Naive thymus-derived CD4-positive, alpha-beta T cell (primary cell): ENCODE data around the gene INPP5A. TPM values are rescaled to one million over a fixed set of nuclear protein-coding genes. Genes with fewer than 3 reads are reported as not detected.

Experiments
- ATAC-seq: fragments of 150-1000 bp; cut with Tn5 transposase; 2 replicates; pipeline ENCODE4 v1.10.0; 2021; ENCODE audit warnings: mild to moderate bottlenecking, moderate library complexity
- CTCF ChIA-PET: fragments of 350-600 bp; sonication (Branson Sonifier 250); formaldehyde crosslinking; loops from one replicate; lab custom pipeline; 2021; ENCODE audit warnings: antibody characterized with exemption; lab: Charles Lee
- POLR2A ChIA-PET: fragments of 350-600 bp; sonication (Branson Sonifier 250); formaldehyde crosslinking; loops from one replicate; lab custom pipeline; 2021; ENCODE audit warnings: antibody characterized with exemption, inconsistent platforms; lab: Charles Lee
- DNase-seq, 9 donors: peaks; one replicate each; pipeline versions ENCODE4 v3.0.0 to v3.0.0-alpha.2; 2020 to 2022; ENCODE audit warnings: mixed read lengths in 1 of 9
- H3K27ac ChIP-seq: one replicate; pipeline ENCODE4 v1.7.0; 2013; ENCODE audit warnings: mild to moderate bottlenecking, low read depth, low read length, moderate library complexity
- H3K27me3 ChIP-seq, 2 donors: one replicate each; pipeline ENCODE4 v1.7.0; 2013; ENCODE audit warnings: low read length in 2 of 2, mild to moderate bottlenecking in 2 of 2, moderate library complexity in 2 of 2; ENCODE audit not compliant: control insufficient read depth in 2 of 2, insufficient read depth in 2 of 2
- H3K36me3 ChIP-seq, 3 experiments: 1 replicate in 2 of 3; 2 replicates in 1 of 3; pipeline ENCODE4 v1.7.0; 2013; ENCODE audit warnings: low read length in 3 of 3, mild to moderate bottlenecking in 3 of 3, moderate library complexity in 1 of 3; ENCODE audit not compliant: insufficient read depth in 3 of 3, control insufficient read depth in 2 of 3
- H3K4me1 ChIP-seq, 2 donors: one replicate each; pipeline ENCODE4 v1.7.0; 2013; ENCODE audit warnings: low read length in 2 of 2, mild to moderate bottlenecking in 2 of 2, moderate library complexity in 1 of 2; ENCODE audit not compliant: control insufficient read depth in 2 of 2, insufficient read depth in 2 of 2
- H3K4me3 ChIP-seq: 2 replicates; pipeline ENCODE4 v1.7.0; 2013; ENCODE audit warnings: mild to moderate bottlenecking, low read length
- H3K9me3 ChIP-seq, 3 experiments: 1 replicate in 2 of 3; 2 replicates in 1 of 3; pipeline ENCODE4 v1.7.0; 2013; ENCODE audit warnings: low read length in 3 of 3; ENCODE audit not compliant: control insufficient read depth in 2 of 3
- H3K27ac Mint-ChIP-seq, 9 donors: one replicate each; pipeline ENCODE4 v1.8.0; 2020 to 2022; ENCODE audit warnings: mixed read lengths in 9 of 9, mild to moderate bottlenecking in 8 of 9, moderate library complexity in 5 of 9, inconsistent platforms in 2 of 9
- H3K27me3 Mint-ChIP-seq, 5 donors: one replicate each; pipeline ENCODE4 v1.8.0; 2021 to 2022; ENCODE audit warnings: mixed read lengths in 5 of 5, mild to moderate bottlenecking in 1 of 5
- H3K36me3 Mint-ChIP-seq, 5 donors: one replicate each; pipeline ENCODE4 v1.8.0; 2020 to 2022; ENCODE audit warnings: mixed read lengths in 5 of 5, mild to moderate bottlenecking in 3 of 5, inconsistent platforms in 1 of 5
- H3K4me1 Mint-ChIP-seq, 7 donors: one replicate each; pipeline ENCODE4 v1.8.0; 2020 to 2022; ENCODE audit warnings: mixed read lengths in 7 of 7, mild to moderate bottlenecking in 3 of 7, inconsistent platforms in 1 of 7
- H3K4me3 Mint-ChIP-seq, 10 donors: one replicate each; pipeline ENCODE4 v1.8.0; 2020 to 2022; ENCODE audit warnings: mild to moderate bottlenecking in 10 of 10, mixed read lengths in 10 of 10, moderate library complexity in 6 of 10, inconsistent platforms in 2 of 10
- H3K9me3 Mint-ChIP-seq, 11 donors: one replicate each; pipeline ENCODE4 v1.8.0; 2020 to 2022; ENCODE audit warnings: mixed read lengths in 11 of 11, mild to moderate bottlenecking in 4 of 11, inconsistent platforms in 1 of 11, moderate library complexity in 1 of 11
- intact Hi-C, 2 donors: fragments of 100-400 bp; cut with micrococcal nuclease; formaldehyde crosslinking; loops; one replicate each; pipeline ENCODE4 v1.15.1; 2023
- polyA plus RNA-seq, 2 donors: library from polyadenylated mRNA; unstranded; fragments of 300-500 nt; fragmentation: Illumina TruSeq; gene quantifications; one replicate each; pipeline ENCODE4 v1.2.3, GENCODE V29; 2021
- total RNA-seq, 6 experiments: library from RNA in 5 of 6; stranded (reverse) in 5 of 6; gene quantifications; 1 replicate in 5 of 6; 2 replicates in 1 of 6; pipeline ENCODE4 v1.2.3 and lab custom pipeline; 2021 to 2026

The INPP5A gene
- total and polyA plus RNA-seq, 7 experiments from 2014 or later: 0.97 to 30.7 (median 25.0) TPM

DNA sequence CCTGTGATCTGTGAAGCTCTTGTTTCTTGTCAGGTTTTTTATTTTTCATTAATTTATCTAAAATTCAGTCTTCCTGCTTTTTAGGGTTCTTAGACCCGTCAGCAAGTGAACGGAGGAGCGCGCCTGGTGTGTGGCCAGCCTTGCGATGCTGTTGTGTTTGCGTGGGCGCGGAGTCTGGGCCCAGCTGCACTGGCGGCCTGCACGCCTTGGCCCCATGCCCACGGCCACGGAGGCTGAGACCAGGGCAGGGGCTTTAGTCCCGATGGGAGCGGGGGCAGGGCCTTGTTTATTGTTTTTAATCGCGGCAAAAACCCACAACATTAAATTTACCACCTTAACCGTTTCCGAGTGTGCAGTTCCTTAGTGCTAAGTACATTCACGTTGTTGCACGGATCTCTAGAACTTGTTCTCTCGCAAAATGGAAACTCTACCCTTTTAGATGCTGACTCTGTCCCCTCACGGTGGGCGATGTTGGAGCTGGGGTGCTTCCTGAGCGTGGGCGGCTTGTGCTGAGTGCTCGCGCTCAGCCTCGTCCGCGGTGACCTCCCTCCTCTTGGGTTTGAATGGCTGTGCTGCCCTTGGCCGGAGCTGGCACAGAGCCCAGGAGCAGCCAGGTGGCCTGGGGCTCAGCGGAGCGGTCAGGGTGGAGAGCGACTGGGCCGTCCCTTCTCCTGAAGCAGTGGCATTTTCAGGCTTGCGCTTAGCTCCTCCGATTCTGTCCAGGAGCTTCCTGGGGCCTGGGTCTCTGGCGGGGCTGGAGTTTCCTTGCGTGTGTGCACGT lies 69.1 kb downstream of the INPP5A start:
- no peak for DNase-seq
- ChIA-PET POLR2A (interaction anchor here (0.5 kb wide), 1 partner anchor 32 kb away, joined by 4 read pairs; no protein-coding TSS in a partner anchor), CTCF (no interaction called here)
- peaks cover 0 to 21% (median 11%) of the 10 kb centered on the region in 5 donors for H3K36me3 Mint-ChIP-seq
- Histone ChIP-seq H3K36me3 (peaks cover 0 to 7% (median 0%) of the 10 kb centered on the region in 3 experiments), H3K4me3 (no peak overlapping the region), H3K9me3 (no peaks in the 10 kb centered on the region), H3K27me3 (no peaks in the 10 kb centered on the region), H3K27ac (no peak overlapping the region), H3K4me1 (peaks cover 0 to 11% of the 10 kb centered on the region in 2 donors)
- no peak overlapping the region for H3K4me3 Mint-ChIP-seq
- ATAC-seq: no peak
- peaks cover 0 to 7% (median 0%) of the 10 kb centered on the region in 11 donors for H3K9me3 Mint-ChIP-seq
- intact Hi-C loops: no loop called here
- no peak overlapping the region for H3K27ac Mint-ChIP-seq
- peaks cover 8 to 49% (median 41%) of the 10 kb centered on the region in 7 donors for H3K4me1 Mint-ChIP-seq
- no peaks in the 10 kb centered on the region for H3K27me3 Mint-ChIP-seq

- H3K4me1 Mint-ChIP-seq: peaks cover 13 to 49% (median 39%) of the 10 kb centered on the region in 7 donors
- Histone ChIP-seq H3K4me3 (no peak overlapping the region), H3K36me3 (peaks cover 0 to 7% (median 0%) of the 10 kb centered on the region in 3 experiments), H3K9me3 (no peaks in the 10 kb centered on the region), H3K27me3 (no peaks in the 10 kb centered on the region), H3K27ac (no peak overlapping the region), H3K4me1 (peaks cover 0 to 11% of the 10 kb centered on the region in 2 donors)
- no peak for ATAC-seq
- peaks cover 0 to 22% (median 7%) of the 10 kb centered on the region in 5 donors for H3K36me3 Mint-ChIP-seq
- peaks cover 0 to 7% (median 0%) of the 10 kb centered on the region in 11 donors for H3K9me3 Mint-ChIP-seq
- no peak for DNase-seq
- H3K27me3 Mint-ChIP-seq: no peaks in the 10 kb centered on the region
- POLR2A ChIA-PET: interaction anchor here (0.5 kb wide), 1 partner anchor 33 kb away, joined by 4 read pairs; no protein-coding TSS in a partner anchor
- no peak overlapping the region for H3K4me3 Mint-ChIP-seq
- CTCF ChIA-PET: no interaction called here
- peak overlapping the region in 1 of 9 donors; percentile 38 for H3K27ac Mint-ChIP-seq
- intact Hi-C loops: no loop called here
These were observed 69.9 kb downstream of the INPP5A start for GRCh38 chr10:132607491-132607890.

DNA sequence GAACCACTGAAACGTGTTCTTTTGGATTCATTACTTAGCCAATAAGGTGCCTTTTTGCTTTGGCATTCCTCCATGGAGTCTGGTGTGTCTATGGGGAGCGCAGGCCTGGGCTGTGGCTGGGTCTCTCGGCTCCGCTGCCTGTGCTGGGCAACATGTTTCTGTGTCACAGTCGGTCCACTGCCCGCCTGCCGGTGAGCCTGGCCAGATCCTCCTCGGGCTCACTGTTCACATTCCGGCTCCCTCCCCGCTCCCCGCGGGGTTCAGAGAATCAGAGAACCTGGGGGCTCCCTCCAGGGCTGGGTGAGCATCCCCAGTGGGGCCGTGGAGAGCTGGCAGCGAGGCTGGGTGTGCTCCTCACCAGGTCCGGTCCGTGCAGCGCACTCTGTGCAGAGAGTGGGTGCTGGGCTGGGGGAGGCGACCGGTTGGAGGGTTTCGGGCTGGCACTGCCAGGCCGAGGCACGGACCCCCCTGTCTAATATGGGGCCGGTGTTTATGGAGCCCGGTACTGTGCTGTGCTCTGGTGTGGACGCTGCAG lies 70.4 kb downstream of the INPP5A start:
- intact Hi-C loops: no loop called here
- Histone ChIP-seq H3K27me3 (no peaks in the 10 kb centered on the region), H3K4me1 (peaks cover 0 to 11% of the 10 kb centered on the region in 2 donors), H3K9me3 (no peaks in the 10 kb centered on the region), H3K27ac (no peak overlapping the region), H3K36me3 (peaks cover 0 to 7% (median 0%) of the 10 kb centered on the region in 3 experiments), H3K4me3 (no peak overlapping the region)
- POLR2A ChIA-PET: no interaction called here
- CTCF ChIA-PET: no interaction called here
- Mint-ChIP-seq H3K4me1 (peaks cover 13 to 49% (median 39%) of the 10 kb centered on the region in 7 donors), H3K9me3 (peaks cover 0 to 6% (median 0%) of the 10 kb centered on the region in 11 donors), H3K27me3 (no peaks in the 10 kb centered on the region), H3K27ac (no peak overlapping the region), H3K36me3 (peaks cover 0 to 21% (median 6%) of the 10 kb centered on the region in 5 donors), H3K4me3 (no peak overlapping the region)
- peak; percentile 10 for ATAC-seq
- DNase-seq: no peak

DNA sequence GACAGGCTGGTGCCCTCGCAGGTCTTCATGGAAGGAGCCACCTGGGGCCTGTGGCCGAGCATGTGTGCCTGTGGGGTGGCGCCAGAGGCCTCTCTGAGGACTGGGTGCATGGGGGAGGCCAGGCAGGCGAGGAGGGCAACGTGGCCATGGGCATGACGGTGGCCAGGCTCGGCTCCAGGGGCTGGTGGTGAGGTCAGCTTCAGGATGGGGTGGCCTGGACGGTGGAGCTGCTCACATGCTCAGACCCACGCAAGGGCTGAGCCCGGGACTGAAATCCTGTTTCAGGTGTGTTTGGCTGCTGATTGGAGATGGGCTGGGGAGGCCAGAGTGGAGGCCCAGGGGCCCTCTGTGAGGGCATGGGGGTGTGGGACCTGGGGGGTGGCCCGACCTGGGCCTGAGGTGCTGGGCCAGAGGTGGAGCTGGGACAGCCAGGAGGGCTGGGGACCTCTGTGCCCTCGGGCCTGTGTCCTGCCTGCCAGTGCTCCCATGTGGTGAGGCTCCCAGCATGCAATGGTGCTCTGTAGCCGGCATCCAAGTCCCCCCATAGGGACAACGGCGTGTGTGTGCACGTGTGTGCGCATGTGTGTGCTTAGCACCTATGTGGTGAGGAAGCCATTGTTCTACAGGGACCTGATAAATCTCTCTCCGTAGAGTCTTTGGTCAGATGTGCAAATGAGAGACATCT lies 71.1 kb downstream of the INPP5A start:
- ChIA-PET CTCF (no interaction called here), POLR2A (no interaction called here)
- peaks cover 0 to 4% (median 0%) of the 10 kb centered on the region in 11 donors for H3K9me3 Mint-ChIP-seq
- no peak overlapping the region for H3K4me3 ChIP-seq
- H3K36me3 ChIP-seq: peaks cover 0 to 7% (median 0%) of the 10 kb centered on the region in 3 experiments
- peaks cover 0 to 17% (median 5%) of the 10 kb centered on the region in 5 donors for H3K36me3 Mint-ChIP-seq
- no peaks in the 10 kb centered on the region for H3K27me3 Mint-ChIP-seq
- intact Hi-C loops: no loop called here
- H3K27ac Mint-ChIP-seq: peak overlapping the region in 1 of 9 donors; percentile 28
- no peak for DNase-seq
- H3K4me3 Mint-ChIP-seq: no peak overlapping the region
- H3K4me1 ChIP-seq: peaks cover 0 to 11% of the 10 kb centered on the region in 2 donors
- H3K27me3 ChIP-seq: no peaks in the 10 kb centered on the region
- no peak for ATAC-seq
- no peak overlapping the region for H3K27ac ChIP-seq
- no peaks in the 10 kb centered on the region for H3K9me3 ChIP-seq
- H3K4me1 Mint-ChIP-seq: peaks cover 13 to 50% (median 38%) of the 10 kb centered on the region in 7 donors

GRCh38 chr10:132609211-132609610 lies 71.6 kb downstream of the INPP5A start:
- H3K9me3 Mint-ChIP-seq: peaks cover 0 to 3% (median 0%) of the 10 kb centered on the region in 11 donors
- Histone ChIP-seq H3K4me3 (no peak overlapping the region), H3K27me3 (no peaks in the 10 kb centered on the region), H3K36me3 (peaks cover 0 to 7% (median 0%) of the 10 kb centered on the region in 3 experiments), H3K9me3 (no peaks in the 10 kb centered on the region), H3K27ac (no peak overlapping the region), H3K4me1 (peaks cover 0 to 11% of the 10 kb centered on the region in 2 donors)
- H3K4me1 Mint-ChIP-seq: peaks cover 13 to 49% (median 35%) of the 10 kb centered on the region in 7 donors
- ChIA-PET POLR2A (no interaction called here), CTCF (no interaction called here)
- intact Hi-C loops: no loop called here
- H3K27ac Mint-ChIP-seq: peak overlapping the region in 2 of 9 donors; percentile 28 to 41
- ATAC-seq (no peak), DNase-seq (no peak)
- no peak overlapping the region for H3K4me3 Mint-ChIP-seq
- H3K27me3 Mint-ChIP-seq: no peaks in the 10 kb centered on the region
- H3K36me3 Mint-ChIP-seq: peaks cover 0 to 18% (median 4%) of the 10 kb centered on the region in 5 donors

DNA sequence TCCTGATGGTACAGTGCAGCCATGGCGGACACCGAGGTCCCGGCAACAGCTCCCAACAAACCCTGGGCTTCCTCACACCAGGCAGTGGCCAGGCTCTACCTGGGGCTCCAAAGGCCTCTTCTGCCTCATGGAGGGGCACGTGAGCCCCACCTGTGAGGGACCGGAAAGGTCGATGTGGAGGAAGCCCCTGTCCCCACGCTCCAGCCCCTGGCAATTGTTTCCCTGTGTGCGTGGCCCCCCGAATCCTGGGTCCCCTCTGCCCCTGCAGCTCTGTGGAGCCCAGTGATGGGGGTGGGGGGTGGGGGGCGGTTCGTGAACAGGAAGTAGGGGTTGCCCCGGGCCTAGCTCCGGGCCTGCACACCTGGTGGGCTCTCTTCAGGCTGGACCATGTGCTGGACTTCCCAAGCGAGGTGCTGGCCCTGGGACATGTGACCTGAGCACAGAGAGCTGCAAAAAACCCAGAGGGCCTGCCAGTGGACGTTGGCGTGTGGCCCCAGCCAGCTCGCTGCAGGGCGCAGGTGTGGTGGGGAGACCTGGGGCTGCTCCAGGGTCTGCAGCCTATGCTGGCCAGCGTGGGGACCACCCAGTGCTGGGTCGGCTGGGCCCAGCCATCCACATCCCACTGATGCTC lies 72.6 kb downstream of the INPP5A start:
- H3K36me3 Mint-ChIP-seq: peaks cover 0 to 16% (median 3%) of the 10 kb centered on the region in 5 donors
- CTCF ChIA-PET: no interaction called here
- H3K27me3 ChIP-seq: no peaks in the 10 kb centered on the region
- H3K4me1 Mint-ChIP-seq: peaks cover 13 to 45% (median 34%) of the 10 kb centered on the region in 7 donors
- H3K9me3 ChIP-seq: no peaks in the 10 kb centered on the region
- POLR2A ChIA-PET: no interaction called here
- peaks cover 3 to 17% of the 10 kb centered on the region in 2 donors for H3K4me1 ChIP-seq
- H3K27me3 Mint-ChIP-seq: no peaks in the 10 kb centered on the region
- no peak for ATAC-seq
- no peak overlapping the region for H3K4me3 Mint-ChIP-seq
- DNase-seq: no peak
- intact Hi-C loops: no loop called here
- H3K27ac ChIP-seq: no peak overlapping the region
- H3K36me3 ChIP-seq: peaks cover 0 to 7% (median 0%) of the 10 kb centered on the region in 3 experiments
- H3K27ac Mint-ChIP-seq: peak overlapping the region in 2 of 9 donors; percentile 39 to 73
- no peak overlapping the region for H3K4me3 ChIP-seq
- peaks cover 0 to 2% (median 0%) of the 10 kb centered on the region in 11 donors for H3K9me3 Mint-ChIP-seq
